Suprapubic skin (tissue), 3 donors: Measurements from ENCODE around the gene ZRANB2.

ENCODE experiments used
- CTCF ChIP-seq, 2 donors: fragments of 200-600 bp in 1 of 2; fragments of 450-650 bp in 1 of 2; sonication (generic) in 1 of 2; IDR thresholded peaks; one replicate each; pipeline ENCODE4 v1.5.1; 2016 to 2019; ENCODE audit warnings: antibody characterized with exemption in 2 of 2, mild to moderate bottlenecking in 1 of 2, moderate library complexity in 1 of 2
- POLR2AphosphoS5 ChIP-seq, 3 donors: sonication (generic); formaldehyde crosslinking; IDR thresholded peaks; one replicate each; pipeline ENCODE4 v1.6.1; 2017; ENCODE audit warnings: antibody characterized with exemption in 3 of 3

- no peak for TF ChIP-seq CTCF (IDR thresholded peaks at IDR 0.05)
- TF ChIP-seq POLR2AphosphoS5 (IDR thresholded peaks at IDR 0.05): no peak
These were observed 43.8 kb downstream of the ZRANB2 start for GRCh38 chr1:71037066-71037465.
